Measurements from ENCODE around the gene SERTM1.

DNA sequence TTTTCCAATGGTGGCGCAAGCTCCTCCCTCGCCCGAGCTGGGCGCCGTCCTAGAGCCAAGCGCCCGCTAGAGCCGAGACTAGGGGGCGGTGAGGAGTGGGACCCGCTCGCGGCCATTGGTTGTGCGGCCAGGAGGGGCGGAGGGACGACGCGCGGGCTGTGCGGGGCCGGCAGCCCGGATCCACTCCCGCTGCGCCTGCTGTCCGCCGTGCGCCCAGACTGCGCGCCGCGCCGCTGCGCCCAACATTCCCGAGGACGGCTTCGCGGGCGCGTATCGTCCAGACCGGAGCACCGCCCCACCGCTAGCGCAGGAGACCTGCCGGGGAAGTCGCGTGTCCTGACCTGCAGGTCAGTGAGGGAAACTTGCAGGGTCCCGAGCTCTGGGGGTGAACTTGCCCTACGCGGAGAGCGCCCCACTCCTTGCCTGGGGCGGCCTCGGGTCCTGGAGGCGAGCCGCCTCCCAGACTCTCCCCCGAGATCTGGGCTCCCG lies at the start of gene SERTM1:
- TF ChIP-seq, protein P1, sequence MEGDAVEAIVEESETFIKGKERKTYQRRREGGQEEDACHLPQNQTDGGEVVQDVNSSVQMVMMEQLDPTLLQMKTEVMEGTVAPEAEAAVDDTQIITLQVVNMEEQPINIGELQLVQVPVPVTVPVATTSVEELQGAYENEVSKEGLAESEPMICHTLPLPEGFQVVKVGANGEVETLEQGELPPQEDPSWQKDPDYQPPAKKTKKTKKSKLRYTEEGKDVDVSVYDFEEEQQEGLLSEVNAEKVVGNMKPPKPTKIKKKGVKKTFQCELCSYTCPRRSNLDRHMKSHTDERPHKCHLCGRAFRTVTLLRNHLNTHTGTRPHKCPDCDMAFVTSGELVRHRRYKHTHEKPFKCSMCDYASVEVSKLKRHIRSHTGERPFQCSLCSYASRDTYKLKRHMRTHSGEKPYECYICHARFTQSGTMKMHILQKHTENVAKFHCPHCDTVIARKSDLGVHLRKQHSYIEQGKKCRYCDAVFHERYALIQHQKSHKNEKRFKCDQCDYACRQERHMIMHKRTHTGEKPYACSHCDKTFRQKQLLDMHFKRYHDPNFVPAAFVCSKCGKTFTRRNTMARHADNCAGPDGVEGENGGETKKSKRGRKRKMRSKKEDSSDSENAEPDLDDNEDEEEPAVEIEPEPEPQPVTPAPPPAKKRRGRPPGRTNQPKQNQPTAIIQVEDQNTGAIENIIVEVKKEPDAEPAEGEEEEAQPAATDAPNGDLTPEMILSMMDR (conservative IDR thresholded peaks at IDR 0.05 in 1 of 2, IDR thresholded peaks at IDR 0.05 in 1 of 2; ENCODE audit: extremely low read depth in 1 of 2, insufficient read depth in 1 of 2, low read depth in 1 of 2, low read length in 2 of 2), result no peak
- no peak for TF ChIP-seq EZH2 (IDR thresholded peaks at IDR 0.05; ENCODE audit: borderline replicate concordance, low read length)

Data from mammary epithelial cell (primary cell).